ENCODE data around the gene PSMD5.

Gene PSMD5

DNA sequence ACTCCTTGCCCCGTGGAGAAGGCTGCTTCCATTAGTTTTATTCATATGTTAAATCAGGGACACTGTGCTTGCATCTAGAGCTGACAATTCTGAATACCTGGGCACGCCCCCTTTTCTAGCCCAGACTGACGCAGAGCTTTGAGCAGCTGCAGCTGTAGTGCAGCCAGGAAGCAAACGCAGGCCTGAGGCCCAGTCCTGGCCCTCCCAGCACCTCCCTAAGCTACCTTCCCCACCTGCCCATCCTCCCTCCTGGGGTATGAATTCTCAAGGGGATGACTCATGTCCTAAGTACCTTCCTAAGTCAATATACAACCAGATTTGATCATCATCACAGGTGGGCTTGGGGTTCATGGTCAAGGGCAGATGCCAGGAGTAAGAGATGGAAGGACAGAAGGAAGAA lies 30.8 kb upstream of the PSMD5 start:
- DNase-seq (ENCODE audit: extremely low read depth, low read depth), result no peak
- TF ChIP-seq CTCF (IDR thresholded peaks at IDR 0.05; ENCODE audit: low read depth, low read length), result no peak

DNA sequence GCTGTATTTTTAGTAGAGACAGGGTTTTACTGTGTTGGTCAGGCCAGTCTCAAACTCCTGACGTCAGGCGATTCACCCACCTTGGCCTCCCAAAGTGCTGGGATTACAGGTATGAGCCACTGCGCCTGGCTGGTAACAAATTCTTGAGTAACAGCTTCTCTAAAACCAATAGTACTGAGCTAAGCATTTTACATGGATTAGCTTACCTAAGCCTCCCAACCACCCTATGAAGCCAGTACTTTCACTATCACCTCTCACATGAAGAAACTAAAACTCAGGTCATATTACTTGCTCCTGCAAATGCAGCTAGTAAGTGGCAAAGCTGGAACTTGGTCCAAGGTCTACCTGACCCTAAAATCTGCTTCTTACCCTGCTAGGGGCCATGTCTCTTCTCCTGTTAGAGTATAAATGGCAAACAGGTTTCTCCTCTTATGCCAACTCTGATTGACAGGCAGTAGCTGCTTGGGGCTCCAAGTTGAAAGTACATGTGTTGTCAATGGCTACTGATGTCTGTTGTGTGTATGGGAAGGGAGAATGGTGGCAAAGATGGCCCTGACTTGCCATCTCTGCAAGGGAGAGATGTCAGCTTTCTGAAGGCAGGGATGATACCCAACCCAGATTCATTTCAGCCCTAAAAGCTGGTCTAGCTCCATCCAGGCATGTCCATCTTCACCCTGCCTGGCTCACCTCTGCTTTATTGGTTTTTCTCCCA lies 30.2 kb upstream of the PSMD5 start:
- DNase-seq (ENCODE audit: extremely low read depth, low read depth), result no peak
- TF ChIP-seq CTCF (IDR thresholded peaks at IDR 0.05; ENCODE audit: low read depth, low read length), result no peak

- DNase-seq (ENCODE audit: extremely low read depth, low read depth), result no peak
- TF ChIP-seq CTCF (IDR thresholded peaks at IDR 0.05; ENCODE audit: low read depth, low read length), result no peak
Measured at GRCh38 chr9:120870206-120870605, 27.5 kb upstream of the PSMD5 start.

- no peak for TF ChIP-seq CTCF (IDR thresholded peaks at IDR 0.05; ENCODE audit: low read depth, low read length)
- DNase-seq (ENCODE audit: extremely low read depth, low read depth), result no peak
Measured at GRCh38 chr9:120869726-120870125, 27.0 kb upstream of the PSMD5 start.

- DNase-seq (ENCODE audit: extremely low read depth, low read depth), result no peak
- no peak for TF ChIP-seq CTCF (IDR thresholded peaks at IDR 0.05; ENCODE audit: low read depth, low read length)
Measured at GRCh38 chr9:120869360-120869687, 26.6 kb upstream of the PSMD5 start.

- DNase-seq (ENCODE audit: extremely low read depth, low read depth), result peak; percentile 83
- TF ChIP-seq CTCF (IDR thresholded peaks at IDR 0.05; ENCODE audit: low read depth, low read length), result peak; percentile 73
Measured at GRCh38 chr9:120868676-120869359, 26.1 kb upstream of the PSMD5 start.

- TF ChIP-seq CTCF (IDR thresholded peaks at IDR 0.05; ENCODE audit: low read depth, low read length), result peak; percentile 2
- peak; percentile 38 for DNase-seq (ENCODE audit: extremely low read depth, low read depth)
Measured at GRCh38 chr9:120868339-120868675, 25.6 kb upstream of the PSMD5 start.

All from AG09319 (cell line).